Keratinocyte (primary cell): ENCODE measurements around the gene APBB3.
"Not testable (repeated sequence)": the region's sequence is repeated elsewhere in the genome, so short reads cannot be mapped to it uniquely, and the experiment has no call there.

ENCODE experiments used
- EZH2 ChIP-seq: IDR thresholded peaks from one replicate; pipeline ENCODE4 v1.6.1; 2012; ENCODE audit warnings: inconsistent platforms, mild to moderate bottlenecking, low read length, moderate library complexity
- TF ChIP-seq, protein P1 (sequence below), 3 experiments: IDR thresholded peaks in 1 of 3; conservative IDR thresholded peaks in 1 of 3; optimal IDR thresholded peaks in 1 of 3; 2 replicates in 2 of 3; 3 replicates in 1 of 3; pipeline versions ENCODE3 to v1.5.1; 2011; ENCODE audit warnings: low read length in 3 of 3, mild to moderate bottlenecking in 3 of 3, moderate library complexity in 2 of 3, control low read depth in 1 of 3, inconsistent platforms in 1 of 3; ENCODE audit not compliant: insufficient read depth in 2 of 3; ENCODE audit errors: extremely low read depth in 1 of 3

GRCh38 chr5:140603446-140603698, 39.0 kb upstream of the APBB3 start:
- TF ChIP-seq, protein P1, sequence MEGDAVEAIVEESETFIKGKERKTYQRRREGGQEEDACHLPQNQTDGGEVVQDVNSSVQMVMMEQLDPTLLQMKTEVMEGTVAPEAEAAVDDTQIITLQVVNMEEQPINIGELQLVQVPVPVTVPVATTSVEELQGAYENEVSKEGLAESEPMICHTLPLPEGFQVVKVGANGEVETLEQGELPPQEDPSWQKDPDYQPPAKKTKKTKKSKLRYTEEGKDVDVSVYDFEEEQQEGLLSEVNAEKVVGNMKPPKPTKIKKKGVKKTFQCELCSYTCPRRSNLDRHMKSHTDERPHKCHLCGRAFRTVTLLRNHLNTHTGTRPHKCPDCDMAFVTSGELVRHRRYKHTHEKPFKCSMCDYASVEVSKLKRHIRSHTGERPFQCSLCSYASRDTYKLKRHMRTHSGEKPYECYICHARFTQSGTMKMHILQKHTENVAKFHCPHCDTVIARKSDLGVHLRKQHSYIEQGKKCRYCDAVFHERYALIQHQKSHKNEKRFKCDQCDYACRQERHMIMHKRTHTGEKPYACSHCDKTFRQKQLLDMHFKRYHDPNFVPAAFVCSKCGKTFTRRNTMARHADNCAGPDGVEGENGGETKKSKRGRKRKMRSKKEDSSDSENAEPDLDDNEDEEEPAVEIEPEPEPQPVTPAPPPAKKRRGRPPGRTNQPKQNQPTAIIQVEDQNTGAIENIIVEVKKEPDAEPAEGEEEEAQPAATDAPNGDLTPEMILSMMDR (optimal IDR thresholded peaks at IDR 0.05 in 1 of 3, IDR thresholded peaks at IDR 0.05 in 1 of 3, conservative IDR thresholded peaks at IDR 0.05 in 1 of 3; ENCODE audit: extremely low read depth in 1 of 3, insufficient read depth in 2 of 3, low read length in 3 of 3), result not testable (repeated sequence)
- not testable (repeated sequence) for TF ChIP-seq EZH2
